H9 (cell line): ENCODE data around the gene ERP44. TPM values are rescaled to one million over a fixed set of nuclear protein-coding genes. Genes with fewer than 3 reads are reported as not detected.

Source experiments
- DNase-seq: peaks from one replicate; pipeline ENCODE4 v3.0.0-alpha.2; 2017
- H2AFZ ChIP-seq: one replicate; pipeline ENCODE4 v1.6.1; 2013; ENCODE audit warnings: mild to moderate bottlenecking, low read length, control low read depth, moderate library complexity
- H2AK5ac ChIP-seq: 2 replicates; pipeline ENCODE4 v1.6.1; 2013; ENCODE audit warnings: low read length, control low read depth, mixed read lengths; ENCODE audit not compliant: insufficient read length
- H2BK120ac ChIP-seq: one replicate; pipeline ENCODE4 v1.6.1; 2013; ENCODE audit warnings: low read depth, mild to moderate bottlenecking, low read length, control low read depth, inconsistent platforms; ENCODE audit not compliant: poor library complexity, severe bottlenecking
- H2BK12ac ChIP-seq: 2 replicates; pipeline ENCODE4 v1.6.1; 2013; ENCODE audit warnings: low read length, control low read depth, mixed read lengths, low read depth; ENCODE audit not compliant: insufficient read length
- H2BK15ac ChIP-seq: 2 replicates; pipeline ENCODE4 v1.6.1; 2013; ENCODE audit warnings: low read depth, low read length, control low read depth
- H2BK20ac ChIP-seq: one replicate; pipeline ENCODE4 v1.6.1; 2013; ENCODE audit warnings: low read depth, mild to moderate bottlenecking, low read length, control low read depth, inconsistent platforms; ENCODE audit not compliant: poor library complexity, severe bottlenecking
- H2BK5ac ChIP-seq: 2 replicates; pipeline ENCODE4 v1.6.1; 2013; ENCODE audit warnings: low read length, control low read depth, mixed read lengths; ENCODE audit not compliant: insufficient read length
- H3K14ac ChIP-seq: 2 replicates; pipeline ENCODE4 v1.6.1; 2013; ENCODE audit warnings: low read length, control low read depth; ENCODE audit not compliant: insufficient read depth
- H3K18ac ChIP-seq: 2 replicates; pipeline ENCODE4 v1.6.1; 2013; ENCODE audit warnings: low read depth, mild to moderate bottlenecking, mixed read lengths, low read length, control low read depth; ENCODE audit not compliant: insufficient read length
- H3K23ac ChIP-seq: 2 replicates; pipeline ENCODE4 v1.6.1; 2013; ENCODE audit warnings: low read length, control low read depth, mixed read lengths, low read depth; ENCODE audit not compliant: insufficient read length
- H3K23me2 ChIP-seq: 2 replicates; pipeline ENCODE4 v1.6.1; 2013; ENCODE audit warnings: low read depth, mild to moderate bottlenecking, mixed read lengths, low read length, control low read depth; ENCODE audit not compliant: insufficient read length, poor library complexity, severe bottlenecking
- H3K27ac ChIP-seq: 2 replicates; pipeline ENCODE4 v1.5.1; 2013; ENCODE audit warnings: low read length, control low read depth, mixed read lengths, low read depth; ENCODE audit not compliant: insufficient read length
- H3K27me3 ChIP-seq: 2 replicates; pipeline ENCODE4 v1.6.1; 2013; ENCODE audit warnings: low read length, control low read depth, inconsistent platforms; ENCODE audit not compliant: insufficient read depth
- H3K4ac ChIP-seq: 2 replicates; pipeline ENCODE4 v1.6.1; 2013; ENCODE audit warnings: low read depth, mild to moderate bottlenecking, control low read depth, inconsistent platforms, low read length, moderate library complexity
- H3K4me1 ChIP-seq: 2 replicates; pipeline ENCODE4 v1.6.1; 2013; ENCODE audit warnings: low read length, control low read depth, inconsistent platforms; ENCODE audit not compliant: insufficient read depth
- H3K4me2 ChIP-seq: 2 replicates; pipeline ENCODE4 v1.6.1; 2013; ENCODE audit warnings: low read length, control low read depth, mixed read lengths; ENCODE audit not compliant: insufficient read length, insufficient read depth
- H3K56ac ChIP-seq: 2 replicates; pipeline ENCODE4 v1.6.1; 2013; ENCODE audit warnings: low read depth, mild to moderate bottlenecking, mixed read lengths, low read length, control low read depth; ENCODE audit not compliant: insufficient read length
- H3K79me1 ChIP-seq: 2 replicates; pipeline ENCODE4 v1.6.1; 2013; ENCODE audit warnings: low read depth, mild to moderate bottlenecking, moderate library complexity, low read length, control low read depth, inconsistent platforms; ENCODE audit not compliant: insufficient read depth, poor library complexity, severe bottlenecking
- H3K79me2 ChIP-seq: 2 replicates; pipeline ENCODE4 v1.6.1; 2013; ENCODE audit warnings: low read length, control low read depth, inconsistent platforms; ENCODE audit not compliant: insufficient read depth
- H3K9ac ChIP-seq: 2 replicates; pipeline ENCODE4 v1.6.1; 2013; ENCODE audit warnings: low read length, control low read depth, mixed read lengths; ENCODE audit not compliant: insufficient read length; ENCODE audit errors: extremely low read depth
- H3K9me3 ChIP-seq: one replicate; pipeline ENCODE4 v1.6.1; 2013; ENCODE audit warnings: low read depth, low read length, inconsistent platforms; ENCODE audit not compliant: control insufficient read depth
- H3T11ph ChIP-seq: one replicate; pipeline ENCODE4 v1.6.1; 2013; ENCODE audit warnings: mild to moderate bottlenecking, low read length, control low read depth, inconsistent platforms
- H4K20me1 ChIP-seq: one replicate; pipeline ENCODE4 v1.6.1; 2013; ENCODE audit not compliant: control insufficient read depth, insufficient read length, insufficient read depth
- H4K5ac ChIP-seq: 2 replicates; pipeline ENCODE4 v1.6.1; 2013; ENCODE audit warnings: low read depth, mild to moderate bottlenecking, mixed read lengths, low read length, control low read depth; ENCODE audit not compliant: insufficient read length
- H4K8ac ChIP-seq: replicated peaks from 2 replicates; pipeline ENCODE4 v1.6.1; 2013; ENCODE audit warnings: low read length, control low read depth, mixed read lengths, low read depth; ENCODE audit not compliant: insufficient read length
- H4K91ac ChIP-seq: 2 replicates; pipeline ENCODE4 v1.6.1; 2013; ENCODE audit warnings: low read depth, mild to moderate bottlenecking, moderate library complexity, mixed read lengths, low read length, control low read depth; ENCODE audit not compliant: insufficient read length
- H3K27ac Mint-ChIP-seq, 3 experiments: 2 replicates in 2 of 3; 3 replicates in 1 of 3; pipeline ENCODE4 v1.8.0; 2020 to 2021; ENCODE audit warnings: mixed read lengths in 3 of 3, mild to moderate bottlenecking in 1 of 3, moderate library complexity in 1 of 3
- H3K27me3 Mint-ChIP-seq: 2 replicates; pipeline ENCODE4 v1.8.0; 2021; ENCODE audit warnings: low read depth, mild to moderate bottlenecking, moderate library complexity, mixed read lengths
- H3K36me3 Mint-ChIP-seq, 3 experiments: 2 replicates in 2 of 3; 3 replicates in 1 of 3; pipeline ENCODE4 v1.8.0; 2020 to 2021; ENCODE audit warnings: low read depth in 3 of 3, mixed read lengths in 3 of 3; ENCODE audit not compliant: insufficient read depth in 1 of 3
- H3K4me1 Mint-ChIP-seq, 2 experiments: 2 replicates each; pipeline ENCODE4 v1.8.0; 2020; ENCODE audit warnings: mixed read lengths in 2 of 2
- H3K4me3 Mint-ChIP-seq, 2 experiments: 2 replicates in 1 of 2; 3 replicates in 1 of 2; pipeline ENCODE4 v1.8.0; 2020 to 2021; ENCODE audit warnings: mild to moderate bottlenecking in 2 of 2, mixed read lengths in 2 of 2, moderate library complexity in 1 of 2
- H3K9me3 Mint-ChIP-seq, 2 experiments: 2 replicates in 1 of 2; 3 replicates in 1 of 2; pipeline ENCODE4 v1.8.0; 2020; ENCODE audit warnings: mild to moderate bottlenecking in 2 of 2, mixed read lengths in 2 of 2, moderate library complexity in 1 of 2
- CTCF ChIP-seq: fragments of 200-600 bp; sonication (generic); conservative IDR thresholded peaks from 3 replicates; pipeline ENCODE4 v1.8.0; 2021; ENCODE audit warnings: antibody characterized with exemption, mild to moderate bottlenecking
- WGBS: extraction: QIAGEN DNeasy Blood & Tissue Kit; methylation state at CpG from one replicate; pipeline ENCODE4 v1.1.7; 2013; ENCODE audit warnings: missing lambda C conversion rate, low lambda C conversion rate, mixed read lengths; ENCODE audit not compliant: insufficient read length; ENCODE audit errors: extremely low coverage; 5-methylcytosine and 5-hydroxymethylcytosine counted together
- total RNA-seq: library from RNA; stranded (reverse); gene quantifications from 2 replicates; pipeline ENCODE4 v1.2.1, GENCODE V29; 2021

ERP44 gene
- total RNA-seq, 1 experiment from 2014 or later: 15.4 TPM

DNA sequence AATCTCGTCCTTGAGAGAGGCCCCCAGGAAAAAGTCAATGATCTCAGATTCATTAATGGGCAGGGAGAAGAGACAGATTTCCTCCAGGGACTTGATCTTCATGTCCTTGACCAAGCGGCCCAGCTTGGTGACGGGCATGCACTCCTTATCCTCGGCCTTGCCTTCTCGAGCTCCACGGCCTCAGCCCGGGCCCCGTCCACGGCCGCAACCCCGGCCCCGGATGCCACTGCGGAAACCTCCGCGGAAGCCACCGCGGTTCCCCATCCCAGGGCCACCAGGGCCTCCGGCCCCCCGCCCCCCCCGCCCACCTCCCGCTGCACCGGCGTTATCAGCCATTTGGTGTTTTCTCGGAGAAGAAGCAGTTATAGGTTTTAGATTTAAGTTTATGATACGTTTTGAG, 18.5 kb upstream of the ERP44 start:
- no peaks in the 10 kb centered on the region for H3K79me1 ChIP-seq
- H2BK120ac ChIP-seq: no peak overlapping the region
- H3K4ac ChIP-seq: no peak overlapping the region
- H2AK5ac ChIP-seq: no peak overlapping the region
- H3K4me2 ChIP-seq: no peak overlapping the region
- no peaks in the 10 kb centered on the region for H3K27me3 Mint-ChIP-seq
- H3K79me2 ChIP-seq: no peaks in the 10 kb centered on the region
- H3K9me3 Mint-ChIP-seq: no peaks in the 10 kb centered on the region; a peak in 1 of 5 replicates
- no peaks in the 10 kb centered on the region for H3K9me3 ChIP-seq
- H3T11ph ChIP-seq: no peak overlapping the region
- H4K20me1 ChIP-seq: no peaks in the 10 kb centered on the region
- H3K4me1 ChIP-seq: no peaks in the 10 kb centered on the region
- no peak overlapping the region for H3K4me3 Mint-ChIP-seq
- H2BK20ac ChIP-seq: no peak overlapping the region
- H2BK5ac ChIP-seq: no peak overlapping the region
- no peak for DNase-seq
- H3K36me3 Mint-ChIP-seq: peaks cover 0 to 5% (median 4%) of the 10 kb centered on the region in 3 experiments; a peak in 4 of 7 replicates
- H3K27me3 ChIP-seq: no peaks in the 10 kb centered on the region
- H3K27ac ChIP-seq: no peak overlapping the region
- H3K56ac ChIP-seq: no peak overlapping the region
- H2AFZ ChIP-seq: no peak overlapping the region
- H4K91ac ChIP-seq: no peak overlapping the region
- no peak overlapping the region for H3K23ac ChIP-seq
- no peak overlapping the region for H2BK12ac ChIP-seq
- 100% methylated on average over 2 of the region's 25 CpGs for WGBS
- peaks cover 9 to 10% of the 10 kb centered on the region in 2 experiments; a peak in 3 of 4 replicates for H3K4me1 Mint-ChIP-seq
- H4K5ac ChIP-seq: no peak overlapping the region
- no peak overlapping the region for H3K18ac ChIP-seq
- no peaks in the 10 kb centered on the region for H3K23me2 ChIP-seq
- no peak overlapping the region for H4K8ac ChIP-seq
- no peak overlapping the region for H3K9ac ChIP-seq
- peak overlapping the region in 1 of 3 experiments; percentile 48; a peak in 2 of 7 replicates for H3K27ac Mint-ChIP-seq
- no peak for TF ChIP-seq CTCF
- H3K14ac ChIP-seq: no peak overlapping the region
- no peak overlapping the region for H2BK15ac ChIP-seq
